MM.1S (cell line): ENCODE results near the gene PRAMEF6.
"Not testable (repeated sequence)": the region's sequence is repeated elsewhere in the genome, so short reads cannot be mapped to it uniquely, and the experiment has no call there.

ENCODE experiments used
- DNase-seq: peaks from one replicate; pipeline ENCODE4 v3.0.0-alpha.2; 2015
- H2AFZ ChIP-seq: fragments of 300-600 bp; sonication (generic); 2 replicates; pipeline ENCODE4 v1.6.0; 2016; ENCODE audit warnings: antibody characterized with exemption, low read length
- H3F3A ChIP-seq: fragments of 300-600 bp; sonication (generic); 2 replicates; pipeline ENCODE4 v1.6.1; 2016; ENCODE audit warnings: mild to moderate bottlenecking, antibody characterized with exemption, low read length, moderate library complexity, mixed read lengths; ENCODE audit not compliant: insufficient read depth
- H3K27ac ChIP-seq: fragments of 300-600 bp; sonication (generic); 2 replicates; pipeline ENCODE4 v1.5.1; 2016; ENCODE audit warnings: mild to moderate bottlenecking, low read length
- H3K27me3 ChIP-seq: fragments of 300-600 bp; sonication (generic); replicated peaks from 2 replicates; pipeline ENCODE4 v1.6.0; 2016; ENCODE audit warnings: low read length; ENCODE audit not compliant: insufficient read depth
- H3K36me3 ChIP-seq: fragments of 300-600 bp; sonication (generic); replicated peaks from 2 replicates; pipeline ENCODE4 v1.6.1; 2016; ENCODE audit warnings: mild to moderate bottlenecking, low read length, mixed read lengths; ENCODE audit not compliant: insufficient read depth
- H3K4me1 ChIP-seq: fragments of 300-600 bp; sonication (generic); 2 replicates; pipeline ENCODE4 v1.6.1; 2016; ENCODE audit warnings: low read length, mixed read lengths
- H3K4me2 ChIP-seq: fragments of 300-600 bp; sonication (generic); 2 replicates; pipeline ENCODE4 v1.6.0; 2016; ENCODE audit warnings: low read depth, low read length
- H3K4me3 ChIP-seq: fragments of 300-600 bp; sonication (generic); 2 replicates; pipeline ENCODE4 v1.5.1; 2016; ENCODE audit warnings: low read length, mixed read lengths
- H3K79me2 ChIP-seq: fragments of 300-600 bp; sonication (generic); 2 replicates; pipeline ENCODE4 v1.6.1; 2016; ENCODE audit warnings: mixed run types, low read length, mixed read lengths
- H3K9ac ChIP-seq: fragments of 300-600 bp; sonication (generic); 2 replicates; pipeline ENCODE4 v1.6.1; 2016; ENCODE audit warnings: low read length, mixed read lengths
- H3K9me2 ChIP-seq: fragments of 300-600 bp; sonication (generic); replicated peaks from 2 replicates; pipeline ENCODE4 v1.6.1; 2016; ENCODE audit warnings: mild to moderate bottlenecking, low read length, mixed read lengths; ENCODE audit not compliant: insufficient read depth
- H3K9me3 ChIP-seq: fragments of 300-600 bp; sonication (generic); replicated peaks from 2 replicates; pipeline ENCODE4 v1.6.1; 2016; ENCODE audit warnings: mild to moderate bottlenecking, low read length, mixed read lengths; ENCODE audit not compliant: insufficient read depth
- H4K20me1 ChIP-seq: fragments of 300-600 bp; sonication (generic); 2 replicates; pipeline ENCODE4 v1.6.1; 2016; ENCODE audit warnings: mild to moderate bottlenecking, low read length, moderate library complexity, mixed read lengths; ENCODE audit not compliant: insufficient read depth

The PRAMEF6 gene

GRCh38 chr1:12947480-12947879 lies at the start of gene PRAMEF6:
Gene PRAMEF6, minus strand, starts transcription at chr1:12947580. Its CDS starts 5,062 bp downstream, at chr1:12942518.
- not testable (repeated sequence) for H3K27ac ChIP-seq, H3K4me1 ChIP-seq, H3F3A ChIP-seq, H3K4me2 ChIP-seq, H3K27me3 ChIP-seq, H3K9me2 ChIP-seq, H3K4me3 ChIP-seq, H2AFZ ChIP-seq, H3K9me3 ChIP-seq, H3K9ac ChIP-seq, H3K79me2 ChIP-seq, H3K36me3 ChIP-seq, DNase-seq, H4K20me1 ChIP-seq

GRCh38 chr1:12924368-12924767 lies 23.0 kb downstream of the PRAMEF6 start:
- H3K9ac ChIP-seq, H3K27me3 ChIP-seq, H3F3A ChIP-seq, H3K36me3 ChIP-seq, H3K9me3 ChIP-seq, H3K4me1 ChIP-seq, H3K4me3 ChIP-seq, H4K20me1 ChIP-seq, H3K79me2 ChIP-seq, DNase-seq, H3K9me2 ChIP-seq, H3K27ac ChIP-seq, H2AFZ ChIP-seq, H3K4me2 ChIP-seq: not testable (repeated sequence)

GRCh38 chr1:12921749-12922148 lies 25.6 kb downstream of the PRAMEF6 start:
- H3K27me3 ChIP-seq, H3K9ac ChIP-seq, H3K79me2 ChIP-seq, H3F3A ChIP-seq, DNase-seq, H3K27ac ChIP-seq, H3K36me3 ChIP-seq, H2AFZ ChIP-seq, H3K4me2 ChIP-seq, H3K4me3 ChIP-seq, H3K4me1 ChIP-seq, H3K9me3 ChIP-seq, H4K20me1 ChIP-seq, H3K9me2 ChIP-seq: not testable (repeated sequence)

GRCh38 chr1:12916310-12916709 lies 31.1 kb downstream of the PRAMEF6 start, which contains the start of gene PRAMEF7:
Gene PRAMEF7, plus strand, starts transcription at chr1:12916610. Its CDS starts 1,083 bp downstream, at chr1:12917693.
- H3K9me2 ChIP-seq, H3K36me3 ChIP-seq, H3K4me2 ChIP-seq, H3K79me2 ChIP-seq, H2AFZ ChIP-seq, H3K27ac ChIP-seq, H3K9me3 ChIP-seq, H3K4me1 ChIP-seq, H3K9ac ChIP-seq, H3F3A ChIP-seq, H3K4me3 ChIP-seq, DNase-seq, H3K27me3 ChIP-seq, H4K20me1 ChIP-seq: not testable (repeated sequence)

- H3K4me3 ChIP-seq, H3F3A ChIP-seq, H3K4me1 ChIP-seq, H3K9ac ChIP-seq, H3K9me3 ChIP-seq, H2AFZ ChIP-seq, H3K27me3 ChIP-seq, H4K20me1 ChIP-seq, H3K79me2 ChIP-seq, H3K4me2 ChIP-seq, H3K36me3 ChIP-seq, DNase-seq, H3K9me2 ChIP-seq, H3K27ac ChIP-seq: not testable (repeated sequence)
These were observed 43.4 kb downstream of the PRAMEF6 start for GRCh38 chr1:12903793-12904572.

- H3K4me1 ChIP-seq, H4K20me1 ChIP-seq, H3K79me2 ChIP-seq, DNase-seq, H3K4me3 ChIP-seq, H2AFZ ChIP-seq, H3K27me3 ChIP-seq, H3F3A ChIP-seq, H3K9me3 ChIP-seq, H3K4me2 ChIP-seq, H3K36me3 ChIP-seq, H3K9ac ChIP-seq, H3K9me2 ChIP-seq, H3K27ac ChIP-seq: not testable (repeated sequence)
These were observed 48.2 kb downstream of the PRAMEF6 start for GRCh38 chr1:12899186-12899585.

GRCh38 chr1:12898170-12898569 lies 49.2 kb downstream of the PRAMEF6 start, which contains the start of gene PRAMEF10:
Gene PRAMEF10, minus strand, starts transcription at chr1:12898270. Its CDS starts 2,423 bp downstream, at chr1:12895847.
- not testable (repeated sequence) for H3K9me3 ChIP-seq, H4K20me1 ChIP-seq, DNase-seq, H3K27ac ChIP-seq, H3K9ac ChIP-seq, H3K4me2 ChIP-seq, H3K27me3 ChIP-seq, H3K9me2 ChIP-seq, H3F3A ChIP-seq, H3K4me3 ChIP-seq, H3K36me3 ChIP-seq, H3K79me2 ChIP-seq, H2AFZ ChIP-seq, H3K4me1 ChIP-seq
